GM12864 (cell line): Measurements from ENCODE around the gene IL34.

ENCODE experiments used
- DNase-seq: peaks from one replicate; pipeline ENCODE4 v3.0.0-alpha.2; 2011; ENCODE audit warnings: low read depth
- H3K4me3 ChIP-seq: 2 replicates; pipeline ENCODE4 v1.5.1; 2011; ENCODE audit warnings: mild to moderate bottlenecking, low read depth, low read length, control low read depth
- CTCF ChIP-seq: IDR thresholded peaks from 2 replicates; pipeline ENCODE4 v1.5.1; 2011; ENCODE audit warnings: low read depth, mild to moderate bottlenecking, moderate library complexity, low read length, control low read depth, inconsistent platforms; ENCODE audit errors: missing control alignments

The IL34 gene

GRCh38 chr16:70659953-70660671 lies 13.8 kb downstream of the IL34 start:
- DNase-seq, result no peak
- H3K4me3 ChIP-seq, result no peak overlapping the region
- TF ChIP-seq CTCF, result no peak

- no peak for TF ChIP-seq CTCF
- H3K4me3 ChIP-seq, result no peak overlapping the region
- DNase-seq, result no peak
These were observed 14.5 kb downstream of the IL34 start for GRCh38 chr16:70660672-70661350.

- no peak for TF ChIP-seq CTCF
- DNase-seq, result no peak
These were observed 15.2 kb downstream of the IL34 start for GRCh38 chr16:70661534-70661917.

GRCh38 chr16:70661918-70662641 lies 15.7 kb downstream of the IL34 start:
- TF ChIP-seq CTCF, result no peak
- no peak overlapping the region for H3K4me3 ChIP-seq
- DNase-seq, result no peak

More at GRCh38 chr16:70661534-70661917, 15.2 kb downstream of the IL34 start:
- no peak overlapping the region for H3K4me3 ChIP-seq

GRCh38 chr16:70662991-70663523 lies 16.7 kb downstream of the IL34 start:
- no peak for TF ChIP-seq CTCF
- no peak overlapping the region for H3K4me3 ChIP-seq
- no peak for DNase-seq

GRCh38 chr16:70663524-70664324 lies 17.4 kb downstream of the IL34 start:
- no peak for TF ChIP-seq CTCF
- H3K4me3 ChIP-seq, result no peak overlapping the region
- no peak for DNase-seq
